HG03558 (cell line): ENCODE measurements around the gene FLAD1.

Experiments used
- ATAC-seq: cut with Tn5 transposase; IDR thresholded peaks from one replicate; pipeline ENCODE4 v1.9.1; 2021; ENCODE audit warnings: moderate number of reproducible peaks; ENCODE audit not compliant: unreplicated experiment; ENCODE audit errors: extremely low read depth

FLAD1 gene

DNA sequence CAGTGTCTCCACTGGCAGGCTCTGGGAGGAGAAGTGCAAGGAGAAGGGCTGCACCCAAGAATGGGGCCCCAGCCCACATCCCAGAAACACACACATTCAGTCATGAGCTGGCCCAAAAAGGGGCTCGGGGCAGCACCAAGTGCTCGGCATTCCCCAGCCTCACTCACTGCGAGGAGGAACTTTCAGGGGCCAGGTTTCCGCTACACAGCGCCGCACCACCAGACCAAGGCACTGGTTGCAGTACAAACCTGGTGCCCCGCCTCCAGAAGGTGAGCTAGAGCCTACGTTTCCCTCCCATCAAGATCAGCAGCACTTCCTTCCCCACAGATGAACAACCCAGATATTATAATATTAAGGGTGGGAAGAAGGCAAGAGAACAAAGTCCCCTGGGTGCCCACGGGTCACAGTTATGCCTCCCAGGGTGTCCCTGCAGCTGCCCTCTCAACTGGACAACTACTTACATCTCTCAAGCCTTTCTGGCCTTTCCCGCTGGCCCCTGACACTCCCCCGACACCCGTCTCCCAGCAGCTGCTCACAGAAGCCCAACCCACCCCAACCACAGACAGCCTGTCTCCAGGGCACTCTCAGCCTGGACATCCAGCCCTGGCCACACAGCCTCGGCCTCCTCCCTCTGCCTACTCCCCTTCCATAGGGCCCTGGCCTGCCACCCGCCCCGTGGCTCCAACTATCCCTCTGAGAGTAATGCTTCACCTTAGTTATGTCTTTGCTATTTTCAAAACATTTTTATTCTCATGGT, 31.1 kb upstream of the FLAD1 start:
- no peak for ATAC-seq

DNA sequence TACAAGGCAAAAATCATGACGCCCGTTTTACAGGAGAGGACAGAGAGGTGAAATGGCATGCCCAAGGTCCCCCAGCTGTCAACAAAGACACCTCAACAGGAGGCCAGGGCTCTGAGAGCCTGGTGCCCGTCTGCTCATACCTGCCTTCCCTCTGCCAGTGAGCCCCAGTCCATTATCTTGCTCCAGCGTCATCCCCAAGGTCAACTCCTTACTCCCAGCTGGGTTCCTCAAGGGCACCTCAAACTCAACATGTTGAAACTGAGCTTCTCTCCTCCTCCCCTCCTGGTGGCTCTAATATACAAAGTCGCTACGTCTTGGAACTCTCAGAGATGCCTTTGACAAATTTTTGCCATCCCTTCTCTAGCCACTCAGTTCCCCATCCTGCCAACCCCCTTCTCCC, 30.5 kb upstream of the FLAD1 start:
- no peak for ATAC-seq

DNA sequence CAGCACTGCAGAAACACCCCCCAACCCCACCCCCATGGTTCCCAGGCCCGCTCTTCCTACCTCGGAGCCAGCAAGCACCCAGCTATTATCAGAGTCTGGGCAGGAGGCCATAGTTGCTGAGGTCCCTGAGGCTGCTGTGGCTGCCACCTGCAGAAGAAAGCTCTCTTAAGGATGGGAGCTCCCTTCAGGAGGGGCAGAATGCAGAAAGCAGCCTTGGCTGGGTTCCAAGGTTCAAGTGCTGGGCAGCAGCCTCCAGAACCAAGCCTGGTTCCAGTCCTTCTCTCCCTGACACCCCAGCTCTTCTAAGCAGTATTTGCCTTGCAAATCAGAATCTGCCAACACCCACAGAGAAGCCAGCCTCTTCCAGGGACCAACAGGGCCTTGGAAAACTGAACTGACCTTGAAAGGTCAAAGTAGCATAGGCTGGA, 29.5 kb upstream of the FLAD1 start:
- ATAC-seq, result no peak

DNA sequence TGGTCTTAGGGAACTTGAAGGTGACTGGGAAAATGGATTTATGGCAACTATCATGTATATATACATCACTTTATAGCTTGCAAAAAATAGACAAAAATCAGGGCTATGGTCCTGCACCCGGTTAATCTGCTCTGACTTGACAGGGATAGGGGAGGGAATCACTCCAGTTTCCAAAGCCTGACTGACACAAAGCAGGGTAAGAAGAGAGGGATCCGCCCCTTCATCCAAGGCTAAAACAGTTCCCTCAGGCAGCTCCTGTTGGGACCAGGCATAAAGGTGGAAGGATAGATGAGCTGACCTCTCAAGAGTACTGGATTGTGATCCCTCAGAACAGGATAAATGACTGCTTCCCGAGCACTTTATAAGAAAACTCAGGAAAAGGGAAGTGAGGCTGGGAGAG, 28.6 kb upstream of the FLAD1 start:
- ATAC-seq, result no peak

DNA sequence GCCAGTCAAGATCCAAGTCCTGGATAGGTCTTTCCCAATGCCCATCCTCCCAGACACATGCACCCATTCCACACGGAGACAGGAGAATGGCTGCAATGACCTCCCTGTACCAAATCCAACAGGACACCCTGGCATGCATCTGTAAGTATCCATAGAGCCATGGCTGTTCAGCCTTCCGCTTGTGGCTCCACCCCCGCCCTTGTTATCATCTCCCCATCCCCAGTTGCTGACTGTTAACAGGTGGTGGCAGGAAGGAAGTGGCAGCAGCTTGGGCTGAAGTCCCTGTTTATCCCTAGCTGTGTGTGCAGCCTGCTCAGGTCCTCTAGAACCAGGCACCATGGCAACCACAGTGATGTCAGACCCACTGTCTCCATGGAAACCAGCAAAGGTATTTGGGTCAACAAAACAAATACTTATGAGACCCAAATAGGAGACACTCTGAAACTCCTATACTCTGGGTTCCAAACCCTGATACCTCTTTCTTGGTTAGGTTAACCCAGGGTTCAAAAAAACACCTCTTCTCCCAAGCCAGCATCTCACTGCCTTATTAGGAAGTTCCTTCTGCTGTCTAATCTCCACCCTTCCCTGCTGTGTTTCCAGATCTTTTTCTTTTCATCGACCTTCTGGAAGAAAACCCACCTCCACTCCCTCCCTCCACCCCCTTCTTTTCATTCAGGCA, 28.0 kb upstream of the FLAD1 start:
- no peak for ATAC-seq

DNA sequence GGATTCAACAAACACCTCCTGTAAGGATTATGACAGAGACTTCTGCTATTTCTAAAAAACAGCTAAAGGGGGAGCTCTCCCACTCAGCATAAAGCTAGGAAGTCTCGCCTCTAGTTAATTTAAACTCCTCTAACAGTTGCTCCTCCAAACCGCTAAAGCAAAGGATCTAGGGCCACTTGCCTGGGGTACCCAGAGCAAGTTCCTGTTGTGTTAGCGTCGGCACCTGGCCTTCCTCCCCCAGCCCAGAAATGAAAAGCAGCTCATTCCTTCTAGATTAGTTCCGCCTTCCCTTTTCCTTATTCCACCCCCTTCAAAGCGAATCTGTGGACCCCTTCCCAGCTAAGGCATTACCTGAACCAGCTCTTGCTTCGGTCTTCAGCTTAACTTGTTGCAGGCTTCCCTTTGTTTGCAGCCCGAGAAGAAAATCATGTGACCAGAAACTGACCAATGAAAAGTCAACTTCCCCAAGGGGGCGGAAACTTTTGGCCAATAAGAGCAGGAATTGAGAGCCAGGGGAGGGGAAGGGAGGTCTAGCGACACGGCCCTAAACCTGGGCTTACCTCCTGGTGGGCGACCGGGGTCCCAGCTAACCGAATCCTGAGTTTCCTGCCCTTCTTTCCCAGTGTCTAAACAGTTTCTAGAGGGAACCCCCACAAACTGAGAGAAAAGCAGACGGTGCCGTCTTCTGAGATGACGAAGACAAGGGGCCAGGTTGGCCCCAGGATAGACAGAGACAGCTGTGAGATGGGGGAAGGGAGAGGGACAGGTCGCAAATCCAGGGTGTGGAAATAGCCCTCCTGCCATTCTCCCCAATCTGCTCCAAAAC, 27.2 kb upstream of the FLAD1 start, which contains the start of gene PBXIP1:
TSS of gene PBXIP1 (minus strand) at position 382 of the 826 bp plus-strand sequence. CDS start 2,378 bp downstream, outside the sequence.
- ATAC-seq, result no peak

DNA sequence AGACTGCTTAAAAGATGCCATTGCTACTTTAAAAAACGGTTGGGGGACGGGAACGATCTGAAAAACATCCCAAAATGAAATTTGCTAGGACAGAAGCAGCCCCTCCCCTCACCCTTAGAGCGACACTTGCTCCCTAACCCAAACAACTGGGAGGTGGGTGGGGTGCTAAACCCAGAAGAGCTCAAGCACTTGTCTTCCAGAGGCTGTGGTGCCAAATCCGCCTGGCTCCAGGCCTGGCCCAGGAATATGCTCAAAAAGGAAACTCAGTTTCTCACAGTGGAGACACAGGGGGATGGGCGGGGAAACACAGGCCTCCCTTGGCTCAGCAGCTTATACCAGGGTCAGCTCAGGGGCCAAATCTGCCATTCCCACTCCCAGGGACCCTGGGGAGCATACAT, 26.6 kb upstream of the FLAD1 start:
- ATAC-seq, result no peak

DNA sequence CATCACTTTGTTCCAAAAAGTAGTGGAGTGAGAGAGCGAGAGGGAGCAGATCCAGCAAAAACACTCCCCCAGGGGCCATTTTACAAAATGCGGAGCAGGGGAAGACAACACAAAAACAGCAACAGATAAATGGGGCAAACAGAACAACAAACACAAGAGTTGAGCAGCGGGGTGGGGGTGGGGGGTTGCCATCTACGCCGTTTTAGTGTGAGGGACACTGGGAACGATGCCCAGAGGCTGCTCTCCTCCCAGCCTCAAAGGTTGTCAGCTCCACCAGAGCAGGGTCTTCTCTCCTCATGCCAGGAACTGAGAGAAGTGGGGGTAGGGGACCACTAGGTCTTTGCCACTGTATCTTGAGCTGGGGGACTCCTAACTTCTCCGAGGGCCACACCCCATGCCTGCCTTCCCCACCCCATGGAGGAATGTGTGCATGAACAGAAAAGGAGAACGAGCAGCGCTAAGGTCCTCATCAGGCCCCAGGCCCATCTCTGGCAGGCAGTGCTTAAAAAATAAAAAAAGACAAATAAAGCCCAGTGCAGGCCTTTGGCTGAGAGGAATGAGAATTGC, 26.0 kb upstream of the FLAD1 start:
- ATAC-seq, result no peak

DNA sequence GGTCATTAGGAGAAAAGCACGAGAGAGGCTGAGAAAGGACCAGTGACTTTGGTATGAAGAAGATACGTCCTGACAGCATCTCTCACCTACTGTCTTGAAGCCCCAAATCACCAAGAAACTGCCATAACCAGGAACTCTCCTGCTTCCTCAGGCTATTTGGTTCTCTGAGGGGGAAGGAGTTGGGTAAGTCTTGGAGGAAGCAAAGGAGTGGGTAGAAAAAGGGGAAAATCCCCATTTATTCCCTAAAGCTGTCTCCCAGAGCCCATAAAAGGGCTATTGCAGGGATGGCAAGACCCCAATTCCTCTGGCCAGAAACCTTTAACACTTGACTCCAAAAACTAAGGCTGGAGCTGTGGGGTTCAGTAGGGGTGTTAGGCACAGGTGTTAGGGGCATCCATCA, 25.1 kb upstream of the FLAD1 start:
- ATAC-seq, result no peak

DNA sequence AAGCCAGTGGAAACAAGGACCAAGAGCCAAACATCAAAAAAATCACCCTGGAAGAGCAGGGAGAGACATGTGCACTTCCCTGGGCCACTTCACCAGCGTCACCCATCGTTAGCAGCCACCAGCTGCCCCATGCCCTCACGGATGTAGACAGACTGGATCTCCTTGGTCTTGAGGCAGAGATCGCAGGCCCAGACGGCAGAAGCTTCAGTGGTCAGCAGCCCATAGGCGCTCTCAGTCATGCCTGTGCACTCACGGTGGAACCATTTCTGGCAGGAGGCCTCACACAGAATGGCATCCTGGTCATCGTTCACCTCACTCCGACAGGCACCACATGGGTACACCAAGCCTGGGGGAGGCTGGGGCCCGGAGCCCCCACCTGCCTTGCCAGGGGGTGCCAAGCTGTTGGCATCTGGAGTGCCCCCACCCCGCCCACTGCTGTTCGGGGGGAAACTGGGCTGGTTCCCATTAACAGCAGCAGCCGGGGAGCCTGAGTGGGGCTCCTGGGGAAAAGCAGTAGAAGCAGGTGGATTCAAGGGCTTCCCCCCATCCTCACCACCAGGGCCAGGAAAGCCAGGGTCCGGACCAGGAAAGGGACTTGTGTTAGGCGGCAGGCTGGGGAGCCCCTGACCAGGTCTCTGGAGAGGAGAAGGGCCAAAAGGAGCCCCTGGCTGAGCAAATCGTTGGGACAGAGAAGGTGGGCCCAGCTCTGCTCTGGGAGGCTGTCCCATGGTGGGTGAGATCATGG, 24.3 kb upstream of the FLAD1 start:
- no peak for ATAC-seq

DNA sequence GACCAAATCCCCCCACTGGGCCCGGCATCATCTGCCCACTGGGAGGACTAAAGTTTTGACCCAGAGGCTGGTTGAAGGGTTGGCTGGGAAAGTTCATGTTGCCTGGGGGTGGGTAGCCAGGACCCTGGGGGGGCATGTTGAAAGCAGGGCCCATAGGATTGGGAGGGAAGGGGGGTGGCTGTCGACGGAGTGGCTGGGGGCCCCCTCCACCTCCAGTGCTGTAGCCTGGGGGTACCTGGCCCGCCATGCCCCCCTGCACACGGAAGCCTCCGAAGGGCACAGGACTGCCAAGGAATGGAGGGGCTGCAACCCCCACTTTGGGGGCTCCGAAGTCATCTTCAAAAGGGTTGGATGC, 23.7 kb upstream of the FLAD1 start:
- no peak for ATAC-seq

DNA sequence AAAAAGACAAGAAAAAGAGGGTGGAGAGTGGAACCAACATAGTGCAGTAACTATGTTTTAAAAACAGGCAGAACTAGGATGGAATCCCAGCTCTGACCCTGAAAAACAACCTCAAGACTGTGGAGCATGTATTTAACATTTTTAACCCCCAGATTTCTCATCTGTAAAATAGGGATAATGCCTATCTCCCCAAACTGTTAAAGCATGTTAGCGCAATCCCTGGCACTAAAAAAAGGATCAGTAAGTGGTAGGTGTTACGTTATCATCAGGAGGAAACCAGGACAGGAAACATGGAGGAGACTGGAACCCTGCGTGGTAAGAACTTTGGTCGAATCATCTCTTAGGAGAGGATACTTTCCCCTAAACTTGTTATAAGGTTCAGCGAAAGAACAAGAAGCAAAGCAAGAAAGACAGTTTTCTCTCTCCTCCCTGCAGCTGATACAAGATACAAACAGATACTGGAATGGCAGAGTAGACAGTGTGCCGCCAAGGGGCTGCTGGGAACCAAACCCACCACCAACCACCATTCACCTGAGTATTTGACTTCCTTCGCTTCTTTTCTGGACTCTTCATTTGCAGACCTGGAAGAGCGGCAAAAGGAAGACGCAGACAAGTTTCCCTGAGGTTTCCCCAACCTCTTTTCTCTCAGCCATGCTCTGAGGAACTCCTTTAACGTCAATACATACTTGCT, 22.6 kb upstream of the FLAD1 start:
- ATAC-seq, result no peak

DNA sequence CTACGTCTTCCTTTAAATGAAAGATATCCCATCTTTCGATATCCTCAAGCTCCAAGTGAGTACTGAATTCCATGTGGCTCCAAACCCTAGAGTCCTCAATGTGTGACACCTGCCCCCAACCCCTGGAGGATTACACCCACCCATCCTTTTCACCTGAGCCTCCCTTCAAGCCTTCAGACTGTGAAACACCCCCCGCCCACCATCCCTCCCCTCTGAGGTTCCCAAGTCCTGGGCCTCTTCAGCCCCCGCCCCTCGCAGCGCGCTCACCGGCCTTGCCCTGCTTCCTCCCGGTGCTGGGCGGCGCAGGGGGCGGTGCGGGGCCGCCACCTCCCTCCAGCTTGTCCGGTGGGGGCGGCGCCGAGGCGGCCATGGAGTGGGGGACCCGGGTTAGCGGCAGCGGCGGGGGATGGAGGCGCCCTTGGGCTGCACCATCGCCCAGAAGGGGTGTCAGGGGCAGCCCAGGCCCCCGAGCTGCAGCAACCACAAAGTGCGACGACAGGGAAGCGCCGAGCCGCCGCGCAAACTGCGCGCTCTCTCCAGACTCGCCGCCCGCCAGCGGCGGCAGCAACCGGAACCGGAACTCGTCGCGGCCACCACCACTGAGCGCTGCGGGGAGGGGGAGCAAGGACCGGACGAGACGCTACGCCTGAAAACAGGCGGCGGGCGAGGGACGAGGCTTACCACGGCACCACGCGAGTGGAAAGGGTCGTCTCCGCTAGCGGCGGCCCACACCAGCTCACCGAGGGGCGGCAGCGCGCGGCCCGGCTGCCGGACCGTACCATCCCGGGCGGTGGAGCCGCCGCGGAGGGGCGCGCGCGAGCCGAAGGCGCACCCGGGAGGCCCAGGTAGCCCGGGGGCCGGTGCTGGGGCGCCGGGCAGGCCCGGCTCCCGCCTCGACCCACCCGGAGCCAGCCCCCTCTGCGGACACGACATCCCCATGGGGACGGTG, 21.7 kb upstream of the FLAD1 start, which contains the start of gene PYGO2:
TSS of gene PYGO2 (minus strand) at position 576 of the 949 bp plus-strand sequence. CDS start at position 370, 206 bp downstream.
- peak; percentile 36 for ATAC-seq

DNA sequence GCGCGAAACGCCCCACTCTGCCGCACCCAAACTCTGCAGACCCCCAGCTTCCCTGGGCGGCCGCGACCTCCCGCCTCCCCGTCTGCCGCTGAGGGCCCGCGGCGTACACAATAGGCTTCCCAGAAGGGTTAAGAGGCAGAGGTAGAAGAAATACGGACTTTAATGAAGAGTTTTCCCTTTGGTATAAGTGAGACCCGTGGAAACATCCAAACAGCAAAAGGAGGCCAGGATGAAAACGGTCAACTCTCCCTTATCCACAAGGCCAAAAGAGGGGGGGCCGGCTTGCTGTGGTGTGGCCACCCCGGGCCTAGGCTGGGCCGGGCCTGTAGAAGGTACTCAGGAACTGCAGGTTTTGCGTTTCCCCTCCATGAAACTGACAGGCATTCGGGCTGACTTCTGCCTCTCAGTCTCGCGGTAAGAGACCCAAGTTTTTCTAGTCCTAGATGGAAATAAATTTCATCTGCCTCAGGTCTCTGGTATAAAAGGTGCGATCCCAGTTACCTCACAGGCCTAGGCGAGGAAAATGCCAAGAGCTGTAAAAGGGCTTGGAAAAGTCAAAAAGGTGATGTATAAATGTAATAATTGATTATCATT, 20.9 kb upstream of the FLAD1 start:
- ATAC-seq, result no peak

DNA sequence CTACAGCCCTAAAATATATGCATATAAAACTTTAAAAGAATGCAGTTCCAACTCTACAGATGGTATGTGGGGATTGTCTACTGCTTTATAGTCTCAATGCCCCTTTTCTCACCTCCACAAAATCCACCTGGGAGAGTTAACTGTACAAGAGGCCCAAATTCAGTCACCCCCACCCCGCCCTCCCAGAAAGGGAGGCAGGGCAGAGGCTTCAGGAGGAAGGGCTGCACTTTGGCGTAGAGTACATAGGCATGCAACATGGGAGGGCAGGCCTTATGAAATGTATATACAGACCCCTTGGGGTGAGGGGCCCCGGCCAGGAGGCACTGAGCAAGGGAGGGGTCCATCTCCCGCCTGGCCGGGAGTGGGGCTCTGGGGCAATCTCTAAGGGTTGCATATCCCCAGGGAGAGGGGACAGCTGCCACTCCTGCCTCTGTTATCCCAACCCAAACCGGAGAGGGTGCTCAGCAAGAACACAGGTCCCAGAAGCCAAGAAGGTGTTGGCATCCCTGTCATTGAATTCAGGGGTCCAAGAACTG, 20.3 kb upstream of the FLAD1 start:
- ATAC-seq, result no peak

DNA sequence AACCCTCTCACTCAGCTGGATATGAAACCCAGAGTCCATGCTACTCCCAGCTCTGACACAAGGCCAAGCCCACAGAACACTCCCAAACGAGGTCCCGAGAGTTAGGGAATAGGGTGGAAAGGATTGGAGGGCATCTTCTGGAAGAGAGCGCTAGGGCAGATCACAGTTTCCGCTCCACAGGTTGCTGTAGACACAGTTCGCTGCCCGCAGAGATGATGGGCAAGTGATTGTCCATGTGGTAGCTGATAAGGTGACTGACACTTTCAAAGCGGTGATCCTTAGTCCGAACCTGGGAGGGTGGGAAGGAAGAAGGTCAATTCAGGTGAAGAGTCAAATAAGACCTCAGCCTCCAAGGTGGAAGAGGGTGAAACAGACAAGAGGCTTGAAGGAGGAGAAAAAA, 19.5 kb upstream of the FLAD1 start:
- ATAC-seq, result no peak

DNA sequence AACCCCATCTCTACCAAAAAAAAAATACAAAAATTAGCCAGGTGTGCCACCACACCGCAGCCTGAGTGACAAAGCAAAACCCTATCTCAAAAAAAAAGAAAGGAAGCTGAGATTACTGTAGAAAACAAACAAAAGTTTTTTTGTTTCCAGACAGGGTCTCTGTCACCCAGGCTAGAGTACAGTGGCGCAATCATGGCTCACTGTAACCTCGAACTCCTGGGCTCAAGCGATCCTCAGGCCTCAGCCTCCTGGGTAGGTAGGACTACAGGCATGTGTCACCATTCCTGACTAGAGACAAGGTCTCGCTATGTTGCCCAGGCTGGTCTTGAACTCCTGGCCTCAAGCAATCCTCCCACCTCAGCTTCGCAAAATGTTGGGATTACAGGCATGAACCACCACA, 18.8 kb upstream of the FLAD1 start:
- ATAC-seq, result no peak

DNA sequence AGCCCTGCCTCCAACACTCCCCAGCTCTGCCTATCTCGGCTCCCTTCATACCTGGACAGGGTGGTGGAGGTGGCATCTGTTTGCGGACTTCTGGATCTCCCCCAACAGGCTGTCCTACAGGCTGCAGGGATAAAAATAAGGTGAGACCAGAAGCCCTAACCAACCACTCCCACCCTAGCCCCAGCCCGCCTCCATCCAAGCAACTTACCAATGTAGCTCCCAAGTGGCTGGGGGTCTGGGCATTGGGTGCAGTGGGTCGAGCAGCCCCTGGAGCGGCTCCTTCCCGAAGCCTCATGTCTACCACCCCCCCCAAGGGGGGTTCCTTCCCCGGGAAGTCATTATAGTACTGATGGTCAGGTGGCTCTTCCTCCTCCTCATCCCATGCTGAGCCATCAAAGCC, 17.0 kb upstream of the FLAD1 start:
- no peak for ATAC-seq
